ENCODE results near the gene CD70.

Gene CD70

DNA sequence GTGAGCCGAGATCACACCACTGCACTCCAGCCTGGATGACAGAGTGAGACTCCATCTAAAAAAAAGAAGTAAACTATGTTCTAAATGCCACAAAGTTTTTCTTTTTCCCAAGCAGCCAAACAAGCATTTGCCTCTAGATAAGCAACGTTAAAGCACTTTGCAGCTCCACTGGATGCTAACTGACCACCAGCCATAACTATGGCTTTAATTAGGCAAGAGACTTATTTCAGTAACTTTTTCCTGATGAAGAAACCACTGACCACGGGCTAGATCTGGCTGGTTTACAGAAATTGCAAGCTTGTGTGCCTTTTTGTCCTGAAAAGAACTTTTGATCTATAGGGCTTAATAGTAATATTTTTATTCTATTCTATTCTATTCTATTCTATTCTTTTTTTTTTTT lies 22.1 kb downstream of the CD70 start:
- Histone ChIP-seq H3K9me3 (ENCODE audit: control insufficient read depth, insufficient read depth, low read depth, low read length) (no peaks in the 10 kb centered on the region), H3K4me3 (ENCODE audit: low read depth, low read length) (no peak overlapping the region), H3K27ac (ENCODE audit: extremely low read depth, low read depth, low read length) (no peak overlapping the region), H3K4me1 (ENCODE audit: control insufficient read depth, insufficient read depth, low read length) (no peaks in the 10 kb centered on the region), H3K36me3 (ENCODE audit: control insufficient read depth in 2 of 2, insufficient read depth in 1 of 2, low read length in 2 of 2) (no peaks in the 10 kb centered on the region)
- TF ChIP-seq HIC1 (tag by site-specific recombination; IDR thresholded peaks at IDR 0.05) (no peak), ZSCAN23 (tag by site-specific recombination; IDR thresholded peaks at IDR 0.05) (no peak), ZNF169 (tag by site-specific recombination; IDR thresholded peaks at IDR 0.05) (no peak), ZNF112 (tag by site-specific recombination; IDR thresholded peaks at IDR 0.05) (no peak), ZNF701 (tag by site-specific recombination; IDR thresholded peaks at IDR 0.05) (no peak), PATZ1 (tag by site-specific recombination; IDR thresholded peaks at IDR 0.05) (no peak), ZNF266 (tag by site-specific recombination; IDR thresholded peaks at IDR 0.05; ENCODE audit: low read depth) (no peak), ZNF560 (tag by site-specific recombination; IDR thresholded peaks at IDR 0.05; ENCODE audit: borderline replicate concordance) (no peak), ZNF223 (tag by site-specific recombination; IDR thresholded peaks at IDR 0.05) (no peak), ZNF18 (tag by site-specific recombination; IDR thresholded peaks at IDR 0.05) (no peak), ZNF132 (tag by site-specific recombination; IDR thresholded peaks at IDR 0.05; ENCODE audit: borderline replicate concordance) (no peak), ZNF391 (tag by site-specific recombination; IDR thresholded peaks at IDR 0.05; ENCODE audit: borderline replicate concordance, low read depth) (no peak), ZNF521 (tag by site-specific recombination; IDR thresholded peaks at IDR 0.05) (no peak)
- CTCF ChIA-PET = no interaction called here
- POLR2A ChIA-PET = no interaction called here

- Histone ChIP-seq H3K9me3 (ENCODE audit: control insufficient read depth, insufficient read depth, low read depth, low read length) (no peaks in the 10 kb centered on the region), H3K36me3 (ENCODE audit: control insufficient read depth in 2 of 2, insufficient read depth in 1 of 2, low read length in 2 of 2) (no peaks in the 10 kb centered on the region), H3K27ac (ENCODE audit: extremely low read depth, low read depth, low read length) (no peak overlapping the region), H3K4me1 (ENCODE audit: control insufficient read depth, insufficient read depth, low read length) (no peaks in the 10 kb centered on the region), H3K4me3 (ENCODE audit: low read depth, low read length) (no peak overlapping the region)
- ChIA-PET CTCF (interaction anchor here (0.7 kb wide), 1 partner anchor 988 kb away, joined by 3 read pairs; no protein-coding TSS in a partner anchor), POLR2A (no interaction called here)
- TF ChIP-seq ZNF404 (tag by site-specific recombination; IDR thresholded peaks at IDR 0.05) (no peak), ZNF335 (tag by site-specific recombination; conservative IDR thresholded peaks at IDR 0.05) (no peak), ZNF776 (tag by site-specific recombination; IDR thresholded peaks at IDR 0.05; ENCODE audit: borderline replicate concordance) (no peak), ZNF549 (tag by site-specific recombination; IDR thresholded peaks at IDR 0.05) (no peak), ZNF266 (tag by site-specific recombination; IDR thresholded peaks at IDR 0.05; ENCODE audit: low read depth) (no peak), ZNF169 (tag by site-specific recombination; IDR thresholded peaks at IDR 0.05) (no peak), ZNF830 (tag by site-specific recombination; IDR thresholded peaks at IDR 0.05; ENCODE audit: low read depth) (no peak), ZNF146 (tag by site-specific recombination; IDR thresholded peaks at IDR 0.05) (no peak), ZSCAN18 (tag by site-specific recombination; IDR thresholded peaks at IDR 0.05) (no peak), RBAK (tag by site-specific recombination; IDR thresholded peaks at IDR 0.05) (no peak), ZBTB44 (tag by site-specific recombination; IDR thresholded peaks at IDR 0.05) (no peak), ZNF19 (tag by site-specific recombination; IDR thresholded peaks at IDR 0.05; ENCODE audit: low read depth) (no peak), OSR2 (tag by site-specific recombination; IDR thresholded peaks at IDR 0.05) (no peak), ZNF354C (tag by site-specific recombination; IDR thresholded peaks at IDR 0.05; ENCODE audit: borderline replicate concordance, low read depth) (no peak)
- TF ChIP-seq, protein P1, sequence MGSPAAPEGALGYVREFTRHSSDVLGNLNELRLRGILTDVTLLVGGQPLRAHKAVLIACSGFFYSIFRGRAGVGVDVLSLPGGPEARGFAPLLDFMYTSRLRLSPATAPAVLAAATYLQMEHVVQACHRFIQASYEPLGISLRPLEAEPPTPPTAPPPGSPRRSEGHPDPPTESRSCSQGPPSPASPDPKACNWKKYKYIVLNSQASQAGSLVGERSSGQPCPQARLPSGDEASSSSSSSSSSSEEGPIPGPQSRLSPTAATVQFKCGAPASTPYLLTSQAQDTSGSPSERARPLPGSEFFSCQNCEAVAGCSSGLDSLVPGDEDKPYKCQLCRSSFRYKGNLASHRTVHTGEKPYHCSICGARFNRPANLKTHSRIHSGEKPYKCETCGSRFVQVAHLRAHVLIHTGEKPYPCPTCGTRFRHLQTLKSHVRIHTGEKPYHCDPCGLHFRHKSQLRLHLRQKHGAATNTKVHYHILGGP (tag by site-specific recombination; IDR thresholded peaks at IDR 0.05) = no peak
Observed at GRCh38 chr19:6568010-6568526, 22.9 kb downstream of the CD70 start.
